ENCODE measurements around the gene TMED1.
A peak's percentile ranks its signal among the peaks of the same experiment; 100 is the strongest.
"Not testable (repeated sequence)": the region's sequence is repeated elsewhere in the genome, so short reads cannot be mapped to it uniquely, and the experiment has no call there.

Gene TMED1, protein sequence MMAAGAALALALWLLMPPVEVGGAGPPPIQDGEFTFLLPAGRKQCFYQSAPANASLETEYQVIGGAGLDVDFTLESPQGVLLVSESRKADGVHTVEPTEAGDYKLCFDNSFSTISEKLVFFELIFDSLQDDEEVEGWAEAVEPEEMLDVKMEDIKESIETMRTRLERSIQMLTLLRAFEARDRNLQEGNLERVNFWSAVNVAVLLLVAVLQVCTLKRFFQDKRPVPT

DNA sequence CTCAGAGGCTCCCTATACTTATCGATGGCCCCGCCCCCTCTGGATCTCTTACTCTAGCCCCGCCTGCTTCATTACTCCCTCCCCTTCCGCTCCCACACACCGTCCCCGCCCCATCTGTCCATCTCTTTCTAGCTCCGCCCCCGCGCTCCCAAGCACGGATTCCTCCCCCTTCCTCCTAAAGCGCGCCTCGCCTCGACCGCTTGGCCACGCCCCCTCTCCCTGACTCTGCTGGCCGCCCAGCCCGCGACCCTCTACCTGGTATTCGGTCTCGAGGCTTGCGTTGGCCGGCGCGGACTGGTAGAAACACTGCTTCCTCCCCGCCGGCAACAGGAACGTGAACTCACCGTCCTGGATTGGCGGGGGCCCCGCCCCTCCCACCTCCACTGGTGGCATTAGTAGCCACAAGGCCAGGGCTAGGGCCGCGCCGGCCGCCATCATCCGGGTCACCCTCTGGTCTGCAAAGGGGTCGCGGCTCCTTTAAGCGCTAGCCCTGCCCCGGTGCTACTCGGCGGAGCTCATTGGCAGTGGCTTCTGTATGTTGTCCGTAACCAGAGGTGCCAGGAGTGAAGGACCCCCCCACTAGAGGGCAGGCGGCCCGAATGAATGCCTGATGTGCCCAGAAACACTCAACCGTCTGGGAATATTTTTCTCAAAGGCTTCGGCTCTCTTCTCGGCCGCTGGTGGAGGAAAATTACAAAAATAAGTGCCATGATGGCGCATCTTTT, at the start of gene TMED1:
TSS of gene TMED1 (minus strand) at position 459 of the 725 bp plus-strand sequence. CDS start at position 438, 21 bp downstream.
- peak; percentile 99 for DNase-seq

DNA sequence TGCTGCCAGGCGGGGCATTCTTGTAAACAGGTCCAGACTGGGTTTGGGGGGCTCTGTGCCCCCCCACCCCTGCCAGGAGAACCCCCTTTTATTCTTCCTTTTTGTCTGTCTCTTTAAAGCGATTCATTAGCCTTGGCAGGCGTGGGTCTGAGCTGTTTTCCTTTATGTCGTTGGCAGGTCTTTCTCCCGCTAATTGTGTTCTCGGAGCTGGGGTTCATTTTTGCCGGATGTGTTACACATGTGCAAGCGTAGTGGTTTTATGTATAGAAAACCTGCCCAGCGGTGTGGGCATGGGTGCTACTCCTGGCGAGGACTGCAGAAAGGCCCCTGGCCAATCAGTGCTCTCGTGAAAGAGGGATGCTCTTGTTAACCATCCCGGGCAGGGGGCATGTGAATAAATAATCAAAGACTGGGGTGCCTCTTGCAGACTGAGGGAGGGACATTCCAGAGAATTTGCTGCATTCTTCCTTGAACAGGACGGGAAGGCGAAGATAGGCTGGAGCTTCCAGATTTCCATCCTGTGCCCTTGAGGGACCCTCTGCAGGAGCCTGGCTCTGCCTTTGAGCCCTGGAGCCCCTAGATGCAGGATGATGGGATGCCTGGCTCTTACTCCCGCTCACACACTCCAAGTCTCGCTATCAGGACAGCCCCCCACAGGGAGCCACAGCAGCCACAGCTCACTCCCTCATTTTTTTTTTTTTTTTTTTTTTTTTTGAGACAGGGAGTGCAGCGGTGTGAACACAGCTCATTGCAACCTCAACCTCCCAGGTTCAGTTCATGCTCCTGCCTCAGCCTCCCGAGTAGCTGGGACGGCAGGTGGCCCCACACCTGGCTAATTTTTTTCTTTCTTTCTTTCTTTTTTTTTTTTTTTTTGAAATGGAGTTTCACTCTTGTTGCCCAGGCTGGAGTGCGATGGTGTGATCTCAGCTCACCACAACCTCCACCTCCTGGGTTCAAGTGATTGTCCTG, 49.5 kb upstream of the TMED1 start:
- DNase-seq, result no peak

DNA sequence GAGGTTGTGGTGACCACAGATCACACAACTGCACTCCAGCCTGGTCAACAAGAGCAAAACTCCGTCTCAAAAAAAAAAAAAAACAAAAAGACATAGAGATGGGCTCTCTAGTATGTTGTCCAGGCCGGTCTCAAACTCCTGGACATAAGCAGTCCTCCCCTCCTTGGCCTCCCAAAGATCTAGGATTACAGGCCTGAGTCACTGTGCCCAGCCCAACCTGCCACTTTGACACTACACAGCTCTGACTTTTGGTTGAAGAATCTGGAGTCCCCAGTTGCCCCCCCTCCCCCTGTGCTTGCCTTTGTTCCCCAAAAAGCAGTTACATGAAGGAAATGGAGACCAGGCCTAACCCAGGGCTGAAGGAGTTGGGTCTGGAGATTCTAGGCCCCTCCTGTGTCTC, 48.3 kb upstream of the TMED1 start:
- no peak for DNase-seq

DNA sequence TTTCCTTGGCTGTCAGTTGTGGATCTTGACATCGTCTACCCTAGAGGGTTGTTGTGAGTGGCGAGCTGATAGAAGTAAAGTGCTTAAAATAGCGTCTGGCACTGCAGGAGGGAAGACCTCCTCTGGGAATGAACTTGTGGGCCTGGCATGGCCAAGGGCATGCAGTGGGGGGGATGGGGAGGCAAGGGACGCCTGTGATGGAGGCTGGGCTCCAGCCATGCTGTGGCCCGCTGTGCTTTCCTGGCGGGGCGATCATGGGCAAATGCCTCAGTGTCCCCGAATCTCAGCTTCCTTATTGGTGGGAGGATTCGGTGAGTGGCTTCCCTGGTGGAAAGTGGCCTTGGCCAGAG, 46.1 kb upstream of the TMED1 start:
- no peak for DNase-seq

DNA sequence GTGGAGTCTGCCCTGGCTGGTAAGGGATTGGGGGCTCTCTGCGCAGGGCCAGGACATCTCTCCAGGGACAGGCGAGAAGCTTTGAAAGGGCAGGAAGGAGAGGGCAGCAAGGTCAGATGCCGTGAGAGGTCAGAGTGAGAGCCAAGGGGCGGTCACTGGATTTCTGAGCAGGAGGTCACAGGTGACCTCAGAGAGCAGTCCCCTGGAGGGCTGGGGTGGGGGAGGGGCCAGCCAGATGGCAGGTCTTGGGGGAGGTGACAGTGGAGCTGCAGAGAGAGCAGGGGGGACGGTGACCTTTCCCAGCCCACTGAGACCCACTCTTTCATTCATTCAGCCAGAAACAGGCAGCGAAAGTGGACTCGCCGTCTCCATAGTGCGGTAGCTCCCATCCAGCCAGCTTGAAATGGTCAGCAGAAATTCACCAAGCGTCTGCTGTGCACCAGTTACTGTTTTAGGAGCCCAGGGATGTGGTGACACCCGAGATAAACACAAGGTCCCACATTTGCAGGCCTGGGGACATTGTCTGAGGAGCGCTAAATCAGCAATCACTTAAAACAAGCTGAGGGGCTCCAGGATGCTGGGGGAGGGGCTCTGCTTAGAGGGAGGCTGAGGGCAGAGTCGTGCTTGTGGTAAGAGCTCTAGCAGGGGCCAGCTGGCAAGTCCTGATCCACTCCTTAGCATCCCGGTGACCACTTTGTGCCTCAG, 45.5 kb upstream of the TMED1 start:
- DNase-seq, result no peak

DNA sequence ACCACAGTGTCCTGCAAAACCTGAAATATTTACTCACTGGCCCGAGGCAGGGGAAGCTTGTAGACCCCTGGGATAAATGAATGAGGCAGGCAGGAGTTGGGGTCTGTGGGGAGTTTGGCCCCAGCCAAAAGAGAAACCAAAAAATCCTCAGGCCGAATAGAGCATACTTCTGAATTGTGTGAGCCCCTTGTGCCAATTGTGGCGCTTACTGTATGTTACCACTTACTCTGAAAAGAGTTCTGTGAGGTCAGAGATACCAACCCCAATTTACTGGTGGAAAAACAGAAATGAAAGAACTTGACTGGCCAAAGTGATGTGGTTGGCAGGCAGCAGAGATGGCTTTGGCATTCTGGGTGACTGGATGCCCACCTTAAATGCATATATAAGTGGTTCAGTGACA, 42.2 kb upstream of the TMED1 start:
- DNase-seq, result no peak

DNA sequence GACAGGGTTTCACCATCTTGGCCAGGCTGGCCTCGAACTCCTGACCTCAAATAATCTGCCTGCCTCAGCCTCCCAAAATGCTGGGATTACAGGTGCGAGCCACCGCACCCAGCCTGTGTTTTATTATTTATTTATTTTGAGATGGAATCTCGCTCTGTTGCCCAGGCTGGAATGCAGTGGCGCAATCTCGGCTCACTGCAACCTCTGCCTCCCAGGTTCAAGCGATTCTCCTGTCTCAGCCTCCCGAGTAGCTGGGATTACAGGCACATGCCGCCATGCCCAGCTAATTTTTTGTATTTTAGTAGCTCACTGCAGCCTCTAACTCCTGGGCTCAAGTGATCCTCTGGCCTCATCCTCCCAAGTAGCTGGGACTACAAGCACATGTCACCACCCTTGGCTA, 41.6 kb upstream of the TMED1 start:
- not testable (repeated sequence) for DNase-seq

DNA sequence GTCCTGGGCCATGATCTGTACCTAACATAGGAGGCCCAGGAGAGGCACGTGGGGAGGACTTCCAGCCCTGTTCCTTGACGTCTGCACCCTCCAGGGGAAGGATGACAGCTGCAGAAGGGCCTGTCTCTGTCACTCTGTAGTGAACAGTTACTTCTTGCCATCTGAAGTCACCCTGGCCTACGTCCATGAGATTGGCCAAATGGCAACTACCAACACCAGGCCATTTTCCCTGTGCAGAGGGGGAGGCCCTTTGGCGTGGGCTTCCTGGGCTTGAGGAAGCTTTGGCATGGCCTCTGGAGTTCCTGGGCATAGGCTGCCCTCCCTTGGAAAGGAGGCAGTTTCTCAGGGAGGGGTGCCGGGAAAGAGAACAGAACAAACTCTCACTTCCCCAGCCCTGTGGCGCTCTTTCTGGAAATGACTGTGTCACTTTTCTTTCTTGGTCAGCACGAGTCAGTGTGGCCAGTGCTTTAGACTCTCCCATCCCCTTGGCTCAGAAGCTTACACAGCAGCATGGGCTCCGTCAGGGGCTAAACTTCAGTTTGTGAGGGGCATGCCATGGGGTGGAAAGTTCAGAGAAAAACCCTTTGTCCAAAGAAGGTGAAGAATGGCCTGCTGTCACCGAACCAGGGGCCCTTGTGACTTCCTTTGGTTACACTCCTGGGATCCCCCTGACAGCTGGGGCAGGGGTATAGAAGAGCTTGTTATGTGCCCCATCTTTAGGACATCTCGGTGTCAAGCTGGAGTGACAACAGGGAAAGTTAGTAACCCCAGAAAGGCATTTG, 40.6 kb upstream of the TMED1 start:
- DNase-seq, result no peak

DNA sequence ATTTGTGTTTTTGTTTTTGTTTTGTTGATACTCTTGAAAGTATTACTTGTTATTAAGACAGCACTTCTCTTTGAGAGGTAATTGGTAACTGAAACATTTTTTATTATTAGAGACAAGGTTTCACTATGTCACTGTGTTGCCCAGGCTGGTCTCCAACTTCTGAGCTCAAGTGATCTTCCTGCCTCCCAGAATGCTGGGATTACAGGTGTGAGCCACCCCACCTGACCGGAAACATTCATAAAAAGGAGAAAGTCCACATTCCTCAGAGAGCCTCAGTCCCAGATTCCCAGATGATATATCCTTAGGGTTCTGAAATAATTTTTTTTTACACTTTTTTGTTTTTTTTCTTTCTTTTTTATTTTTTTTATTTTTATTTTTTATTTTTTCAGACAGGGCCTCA, 38.0 kb upstream of the TMED1 start:
- no peak for DNase-seq

DNA sequence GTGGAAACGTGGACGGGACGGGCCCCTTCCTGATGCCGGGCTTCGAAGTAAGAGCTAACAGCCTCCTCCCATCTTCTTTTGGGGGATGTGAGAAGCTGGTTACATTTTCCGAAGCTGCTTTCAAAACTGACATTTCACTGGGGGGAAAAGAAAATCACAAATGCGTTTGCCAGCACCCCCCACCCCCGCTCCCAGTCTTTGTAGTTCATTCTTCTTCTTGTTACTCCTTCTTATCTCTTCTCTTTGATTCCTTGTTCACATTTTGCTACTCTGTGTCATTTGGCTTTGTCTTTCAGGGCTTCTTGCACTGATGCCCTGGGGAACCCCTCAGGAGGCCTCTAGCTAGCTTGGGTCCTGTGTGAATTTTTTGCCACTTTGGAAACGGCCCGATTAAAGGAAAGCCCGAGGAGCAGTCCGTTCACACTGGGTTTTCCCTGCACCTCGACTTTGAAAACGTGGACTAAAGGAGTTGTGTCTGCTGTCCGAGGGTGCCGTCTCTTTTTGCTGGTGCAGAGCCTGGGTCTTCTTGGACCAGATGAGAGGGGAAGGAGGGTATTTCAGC, 36.6 kb upstream of the TMED1 start:
- no peak for DNase-seq

DNA sequence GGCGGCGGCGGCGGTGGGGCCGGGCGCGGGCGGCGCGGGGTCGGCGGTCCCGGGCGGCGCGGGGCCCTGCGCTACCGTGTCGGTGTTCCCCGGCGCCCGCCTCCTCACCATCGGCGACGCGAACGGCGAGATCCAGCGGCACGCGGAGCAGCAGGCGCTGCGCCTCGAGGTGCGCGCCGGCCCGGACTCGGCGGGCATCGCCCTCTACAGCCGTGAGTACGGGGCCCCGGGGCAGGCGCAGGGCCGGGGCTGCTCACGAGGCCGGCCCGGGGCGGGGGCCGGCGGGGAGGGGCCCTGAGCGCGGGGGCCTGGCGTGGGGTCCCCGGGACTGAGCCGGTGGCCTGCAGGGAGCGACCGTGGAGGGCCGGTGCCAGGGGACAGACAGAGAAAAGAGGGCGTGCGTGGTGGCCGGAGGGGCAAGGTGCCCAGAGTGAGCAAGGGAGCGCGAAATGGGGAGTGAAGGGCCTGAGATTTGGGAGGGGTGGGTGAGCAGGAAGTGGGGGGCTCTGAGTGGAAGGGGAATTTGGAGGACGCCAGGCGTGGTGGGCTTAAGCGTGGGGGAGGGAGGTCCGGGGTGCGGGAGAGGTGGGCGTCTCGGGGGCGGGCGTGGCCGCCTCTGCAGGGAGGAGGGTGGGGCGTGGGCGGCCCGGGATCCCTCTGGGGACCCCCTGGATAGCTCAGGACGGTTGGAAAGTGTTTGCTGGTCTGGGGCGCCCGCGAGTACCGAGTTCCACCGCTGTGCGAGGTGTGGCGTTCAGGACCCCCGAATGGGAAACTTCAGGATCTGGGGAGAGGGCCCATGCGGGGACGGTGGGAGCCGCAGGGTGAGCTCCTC, 35.9 kb upstream of the TMED1 start:
- no peak for DNase-seq

DNA sequence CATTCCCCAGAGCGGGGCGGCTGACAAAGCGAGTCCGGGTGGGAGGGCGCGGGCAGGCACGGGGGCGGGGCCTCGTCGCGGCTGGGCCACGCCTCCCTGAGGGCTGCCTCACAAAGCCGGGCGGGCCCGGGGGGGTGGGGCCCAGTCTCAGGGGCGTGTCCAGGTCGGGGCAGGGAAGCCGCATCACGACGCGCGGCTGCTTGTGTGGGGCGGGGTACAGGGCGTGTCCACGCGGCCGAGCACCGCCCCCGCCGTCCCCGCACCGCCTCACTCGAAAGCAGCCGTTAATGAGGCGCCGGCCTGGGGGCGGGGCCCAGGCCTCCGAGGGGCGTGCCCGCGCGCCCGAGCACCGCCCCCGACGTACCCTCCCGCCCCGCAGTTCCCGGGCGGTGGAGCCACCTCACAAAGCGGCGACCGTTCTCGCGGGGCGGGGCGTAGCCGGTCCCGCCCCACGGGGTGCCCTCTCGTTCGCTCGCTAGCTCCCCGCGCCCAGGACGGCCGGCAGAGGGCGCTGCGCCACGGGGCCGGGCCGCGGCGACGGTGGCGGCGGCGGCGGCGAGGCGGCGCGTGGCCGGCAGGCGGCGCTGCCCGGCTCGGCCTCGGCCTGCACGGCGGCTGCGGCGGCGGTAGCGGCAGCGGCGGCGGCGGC, 35.1 kb upstream of the TMED1 start, which contains the start of gene CARM1:
TSS of gene CARM1 (plus strand) at position 599 of the 649 bp plus-strand sequence. CDS start 150 bp downstream, outside the sequence.
- DNase-seq, result peak; percentile 97

DNA sequence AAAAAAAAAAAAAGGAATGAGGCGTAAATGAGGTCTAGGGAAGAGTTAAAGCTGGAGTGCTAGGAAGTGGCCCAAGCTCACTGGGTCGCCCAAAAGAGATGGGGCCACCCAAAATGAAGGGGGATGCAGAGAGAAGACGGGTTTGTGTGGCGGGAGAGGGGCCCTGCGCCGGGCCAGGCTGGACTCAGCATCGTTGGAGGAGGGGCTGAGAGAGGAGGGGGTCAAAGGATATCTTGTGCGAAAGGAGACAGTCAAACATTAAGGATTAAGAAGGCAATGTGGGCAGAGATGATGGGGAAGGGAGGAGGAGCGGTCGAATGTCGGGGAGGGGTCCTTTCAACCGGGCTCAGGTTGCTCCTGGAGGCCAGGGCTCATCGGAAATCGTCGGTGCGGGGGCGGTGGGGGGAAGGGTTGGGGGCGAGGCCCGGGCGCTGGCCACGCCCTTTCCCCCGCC, 34.5 kb upstream of the TMED1 start:
- DNase-seq, result no peak

DNA sequence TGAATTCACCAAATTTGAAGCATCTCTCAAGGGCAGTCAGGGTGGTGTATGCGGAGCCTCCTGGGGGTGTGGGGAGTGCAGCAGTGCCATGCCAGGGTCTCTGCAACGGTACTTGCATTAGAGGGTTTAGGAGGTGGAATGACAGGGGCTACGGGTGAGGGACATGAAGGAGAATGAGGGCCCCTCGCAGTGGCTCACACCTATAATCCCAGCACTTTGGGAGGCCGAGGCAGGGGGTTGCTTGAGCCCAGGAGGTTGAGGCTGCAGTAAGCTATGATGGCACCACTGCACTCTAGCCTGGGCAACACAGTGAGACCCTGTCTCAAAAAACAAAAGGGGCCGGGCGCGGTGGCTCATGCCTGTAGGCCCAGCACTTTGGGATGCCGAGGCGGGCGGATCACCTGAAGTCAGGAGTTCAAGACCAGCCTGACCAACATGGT, 33.9 kb upstream of the TMED1 start:
- DNase-seq, result not testable (repeated sequence)

DNA sequence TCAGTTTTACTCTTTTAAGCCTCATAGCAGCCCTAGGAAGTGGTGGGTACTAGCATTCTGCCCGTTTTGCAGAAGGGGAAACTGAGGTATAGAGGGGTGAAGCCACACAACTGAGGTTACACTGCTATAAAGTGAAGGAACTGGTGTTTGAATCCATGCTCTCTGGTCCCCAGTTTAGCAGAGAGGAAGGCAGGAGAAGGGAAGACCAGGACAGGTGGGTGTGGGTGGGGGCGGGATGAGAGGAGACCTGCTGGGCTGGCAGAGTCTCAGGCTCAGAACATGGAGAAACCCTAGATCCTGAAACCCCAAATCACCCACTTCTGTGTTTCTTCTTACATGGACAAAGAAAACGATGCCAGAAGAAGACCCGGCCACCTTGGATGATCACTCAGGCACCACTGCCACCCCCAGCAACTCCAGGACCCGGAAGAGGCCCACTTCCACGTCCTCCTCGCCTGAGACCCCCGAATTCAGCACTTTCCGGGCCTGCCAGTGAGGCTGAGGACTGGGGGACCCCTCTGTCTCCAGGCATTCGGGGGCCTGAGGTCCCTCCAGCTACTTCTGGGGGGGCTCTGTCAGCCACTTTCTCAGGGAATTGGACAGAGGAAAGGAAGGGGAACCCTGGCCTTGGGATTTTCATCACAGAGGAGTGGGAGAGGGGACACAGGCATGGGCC, 33.0 kb upstream of the TMED1 start:
- no peak for DNase-seq

DNA sequence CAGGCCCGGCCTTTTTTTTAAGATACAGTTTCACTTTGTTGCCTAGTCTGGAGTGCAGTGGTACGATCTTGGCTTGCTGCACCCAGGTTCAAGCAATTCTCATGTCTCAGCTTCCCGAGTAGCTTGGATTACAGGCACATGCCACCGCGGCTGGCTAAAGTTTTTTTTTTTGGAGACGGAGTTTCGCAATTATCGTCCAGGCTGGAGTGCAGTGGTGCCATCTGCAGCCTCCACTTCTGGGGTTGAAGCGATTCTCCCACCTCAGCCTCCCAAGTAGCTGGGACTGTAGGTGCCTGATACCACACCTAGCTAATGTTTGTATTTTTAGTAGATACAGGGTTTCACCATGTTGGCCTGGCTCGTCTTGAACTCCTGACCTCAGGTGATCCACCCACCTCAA, 30.5 kb upstream of the TMED1 start:
- DNase-seq, result no peak

DNA sequence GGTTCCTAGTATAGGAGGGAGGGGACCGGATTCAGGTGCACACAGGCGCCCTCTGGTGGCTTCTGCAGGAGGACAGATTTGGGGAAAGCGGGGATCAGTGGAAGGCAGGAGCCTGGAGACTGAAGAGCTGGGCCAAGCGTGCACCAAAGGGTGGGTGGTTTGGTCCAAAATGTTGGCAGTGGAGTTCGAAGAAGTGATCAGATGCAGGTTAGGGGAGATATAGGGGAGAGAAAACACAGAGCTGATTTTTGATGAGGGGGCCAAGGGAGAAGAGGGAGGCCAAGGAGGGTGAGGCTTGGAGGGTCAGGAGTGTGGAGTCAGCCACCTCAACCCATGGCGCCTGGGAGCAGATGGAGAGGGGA, 28.5 kb upstream of the TMED1 start:
- DNase-seq, result peak; percentile 56

DNA sequence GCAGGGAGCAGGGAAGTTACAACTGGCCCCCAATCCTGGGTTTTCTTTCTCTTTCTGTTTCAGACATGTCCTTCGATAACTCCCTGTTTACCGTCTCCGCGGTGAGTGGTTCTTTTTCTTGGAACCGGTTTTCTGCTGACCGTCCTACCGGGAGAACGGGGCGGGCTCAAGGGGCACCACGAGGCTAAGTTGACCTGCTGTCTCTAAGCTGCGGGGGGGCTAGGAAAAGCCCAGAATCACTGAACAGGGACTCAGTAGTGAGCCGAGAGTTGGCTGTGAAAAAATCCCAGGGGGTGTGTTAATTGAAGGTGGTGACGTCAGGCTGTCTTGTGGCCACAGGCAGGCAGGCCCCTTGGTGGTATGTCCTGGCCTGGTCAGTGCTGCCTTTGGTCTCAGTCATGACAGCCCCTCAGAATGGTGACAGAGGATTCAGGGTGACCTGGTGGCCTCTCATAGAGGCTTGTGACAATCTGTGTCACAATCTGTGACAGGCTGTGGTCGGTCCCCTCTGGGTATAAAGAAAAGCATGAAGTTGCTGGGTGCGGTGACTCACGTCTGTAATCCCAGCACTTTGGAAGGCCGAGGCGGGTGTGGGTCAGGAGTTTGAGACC, 27.2 kb upstream of the TMED1 start:
- no peak for DNase-seq

DNA sequence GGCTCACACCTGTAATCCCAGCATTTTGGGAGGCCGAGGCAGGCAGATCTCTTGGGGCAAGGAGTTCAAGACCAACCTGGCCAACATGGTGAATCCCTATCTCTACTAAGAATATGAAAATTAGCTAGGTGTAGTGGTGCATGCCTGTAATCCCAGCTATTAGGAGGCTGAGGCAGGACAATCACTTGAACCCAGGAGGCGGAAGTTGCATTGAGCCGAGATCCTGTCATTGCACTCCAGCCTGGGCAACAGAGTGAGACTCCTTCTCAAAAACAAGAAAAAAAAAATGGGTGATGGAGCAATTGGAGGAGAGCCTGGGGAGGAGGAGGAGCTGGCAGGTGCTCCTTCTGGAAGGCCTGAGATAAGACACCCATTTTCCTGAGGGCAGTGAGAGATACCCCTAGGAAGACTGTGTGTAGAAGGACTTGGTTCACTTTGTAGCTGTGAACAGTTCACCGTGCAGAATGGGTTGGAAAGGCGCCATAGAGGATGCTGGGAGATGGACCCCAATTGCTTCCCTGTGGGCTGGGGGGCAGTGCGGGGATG, 26.6 kb upstream of the TMED1 start:
- no peak for DNase-seq
